Stimulated activated CD8-positive, alpha-beta memory T cell treated with anti-CD3 and anti-CD28 coated beads, Interleukin-4, amount 100 ng/mL, for 24 hours (primary cell): ENCODE results near the gene XPO1.
"Not testable (repeated sequence)": the region's sequence is repeated elsewhere in the genome, so short reads cannot be mapped to it uniquely, and the experiment has no call there.

ENCODE experiments used
- DNase-seq: peaks from one replicate; pipeline ENCODE4 v3.0.0-alpha.2; 2020; ENCODE audit warnings: low read depth

The XPO1 gene, protein sequence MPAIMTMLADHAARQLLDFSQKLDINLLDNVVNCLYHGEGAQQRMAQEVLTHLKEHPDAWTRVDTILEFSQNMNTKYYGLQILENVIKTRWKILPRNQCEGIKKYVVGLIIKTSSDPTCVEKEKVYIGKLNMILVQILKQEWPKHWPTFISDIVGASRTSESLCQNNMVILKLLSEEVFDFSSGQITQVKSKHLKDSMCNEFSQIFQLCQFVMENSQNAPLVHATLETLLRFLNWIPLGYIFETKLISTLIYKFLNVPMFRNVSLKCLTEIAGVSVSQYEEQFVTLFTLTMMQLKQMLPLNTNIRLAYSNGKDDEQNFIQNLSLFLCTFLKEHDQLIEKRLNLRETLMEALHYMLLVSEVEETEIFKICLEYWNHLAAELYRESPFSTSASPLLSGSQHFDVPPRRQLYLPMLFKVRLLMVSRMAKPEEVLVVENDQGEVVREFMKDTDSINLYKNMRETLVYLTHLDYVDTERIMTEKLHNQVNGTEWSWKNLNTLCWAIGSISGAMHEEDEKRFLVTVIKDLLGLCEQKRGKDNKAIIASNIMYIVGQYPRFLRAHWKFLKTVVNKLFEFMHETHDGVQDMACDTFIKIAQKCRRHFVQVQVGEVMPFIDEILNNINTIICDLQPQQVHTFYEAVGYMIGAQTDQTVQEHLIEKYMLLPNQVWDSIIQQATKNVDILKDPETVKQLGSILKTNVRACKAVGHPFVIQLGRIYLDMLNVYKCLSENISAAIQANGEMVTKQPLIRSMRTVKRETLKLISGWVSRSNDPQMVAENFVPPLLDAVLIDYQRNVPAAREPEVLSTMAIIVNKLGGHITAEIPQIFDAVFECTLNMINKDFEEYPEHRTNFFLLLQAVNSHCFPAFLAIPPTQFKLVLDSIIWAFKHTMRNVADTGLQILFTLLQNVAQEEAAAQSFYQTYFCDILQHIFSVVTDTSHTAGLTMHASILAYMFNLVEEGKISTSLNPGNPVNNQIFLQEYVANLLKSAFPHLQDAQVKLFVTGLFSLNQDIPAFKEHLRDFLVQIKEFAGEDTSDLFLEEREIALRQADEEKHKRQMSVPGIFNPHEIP (N-terminal part only)

DNA sequence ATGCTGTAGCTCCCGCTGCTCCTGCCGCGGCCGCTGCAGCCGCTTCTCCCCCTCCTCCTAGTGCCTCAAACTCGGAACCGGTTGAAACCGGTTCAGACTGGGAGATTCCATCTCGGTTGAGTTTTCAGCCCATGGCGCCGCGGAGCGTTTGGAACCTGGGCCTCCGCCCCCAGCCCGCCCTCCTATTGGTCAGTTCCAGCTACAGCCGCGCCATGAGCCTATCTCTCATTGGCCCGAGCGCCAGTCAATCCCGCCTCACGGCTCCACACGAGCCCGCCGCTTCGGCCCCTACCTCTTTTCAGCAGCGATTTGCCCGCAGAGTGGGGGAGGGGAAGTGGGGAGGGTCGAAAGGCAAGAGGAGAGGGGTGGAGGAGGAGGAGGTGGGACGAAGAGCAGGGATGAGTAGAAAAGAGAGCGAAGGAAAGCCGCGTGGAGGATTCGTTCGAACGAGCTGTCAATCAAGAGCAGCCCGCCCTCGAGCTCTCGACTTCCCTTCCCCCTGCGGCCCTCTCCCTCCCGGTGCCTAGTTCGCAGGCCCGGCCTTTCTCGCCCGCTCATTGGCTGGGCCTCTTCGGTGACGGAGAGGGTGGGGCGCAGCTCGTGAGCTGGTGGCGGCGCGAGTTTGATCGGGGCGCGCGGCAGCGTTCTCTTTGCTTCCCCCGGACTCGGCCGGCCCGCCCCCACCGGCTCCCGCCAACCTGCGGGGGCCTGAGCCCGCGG is at the start of gene XPO1:
XPO1 (minus strand) TSS at position 157 of the 720 bp plus-strand sequence. CDS start 4,459 bp downstream, outside the sequence.
- peak; percentile 99 for DNase-seq

DNA sequence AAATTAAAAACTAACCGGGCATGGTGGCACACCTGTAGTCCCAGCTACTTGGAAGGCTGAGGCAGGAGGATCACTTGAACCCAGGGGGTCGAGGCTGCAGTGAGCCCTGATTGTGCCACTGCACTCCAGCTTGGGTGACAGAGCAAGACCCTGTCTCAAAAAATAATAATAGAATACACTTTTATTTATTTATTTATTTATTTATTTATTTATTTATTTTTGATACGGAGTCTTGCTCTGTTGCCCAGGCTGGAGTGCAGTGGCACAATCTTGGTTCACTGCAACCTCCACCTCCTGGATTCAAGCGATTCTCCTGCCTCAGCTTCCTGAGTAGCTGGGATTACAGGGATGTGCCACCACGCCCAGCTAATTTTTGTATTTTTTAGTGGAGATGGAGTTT is 48.8 kb upstream of the XPO1 start:
- DNase-seq = not testable (repeated sequence)

DNA sequence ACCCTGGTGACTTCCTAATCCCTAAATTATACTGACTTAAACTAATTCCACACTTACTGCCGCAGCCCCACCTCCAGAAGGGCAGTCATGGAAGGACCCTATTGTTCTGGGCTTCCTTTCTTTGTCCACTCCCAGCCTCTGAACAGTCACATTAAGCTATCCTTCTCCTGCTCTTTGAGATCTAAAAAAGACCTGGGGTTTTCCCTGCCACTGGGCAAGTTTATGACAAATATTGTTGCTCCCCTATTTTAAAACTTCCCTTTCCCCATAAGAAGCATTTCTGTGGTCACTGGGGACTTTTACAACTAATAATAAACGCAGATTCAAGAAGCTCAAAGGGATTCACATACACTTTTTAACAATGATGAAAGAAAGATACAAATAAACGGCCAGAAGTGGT is 47.2 kb upstream of the XPO1 start:
- no peak for DNase-seq

DNA sequence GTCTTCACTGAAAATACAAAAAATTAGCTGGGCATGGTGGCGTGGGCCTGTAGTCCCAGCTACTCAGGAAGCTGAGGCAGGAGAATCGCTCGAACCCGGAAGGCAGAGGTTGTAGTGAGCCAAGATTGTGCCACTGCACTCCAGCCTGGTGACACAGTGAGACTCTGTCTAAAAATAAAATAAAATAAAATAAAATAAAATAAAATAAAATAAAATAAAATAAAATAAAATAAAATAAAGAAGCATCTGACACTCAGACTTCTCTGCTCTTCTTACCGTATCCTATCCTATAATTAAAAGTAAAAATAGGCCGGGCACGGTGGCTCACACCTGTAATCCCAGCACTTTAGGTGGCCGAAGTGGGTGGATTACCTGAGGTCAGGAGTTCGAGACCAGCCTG is 46.2 kb upstream of the XPO1 start:
- DNase-seq = not testable (repeated sequence)

DNA sequence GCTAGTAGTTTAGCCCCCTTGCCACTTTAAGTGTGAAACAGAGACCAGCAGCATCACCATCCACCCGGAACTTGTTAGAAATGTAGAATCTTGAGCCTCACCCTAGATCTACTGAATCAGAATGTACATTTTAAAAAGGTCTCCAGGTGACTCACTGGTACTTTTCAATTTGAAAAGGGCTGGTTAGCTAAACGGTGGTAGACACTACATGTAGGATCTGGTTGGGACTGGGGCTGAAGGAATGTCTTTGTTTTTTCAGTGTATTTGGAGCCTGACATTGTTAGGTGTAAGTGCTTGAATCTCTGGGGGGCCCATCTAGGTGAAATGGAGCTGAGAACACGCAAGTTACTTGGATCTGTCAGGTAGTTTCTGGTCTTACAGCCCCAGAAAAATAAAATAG is 44.0 kb upstream of the XPO1 start:
- no peak for DNase-seq

DNA sequence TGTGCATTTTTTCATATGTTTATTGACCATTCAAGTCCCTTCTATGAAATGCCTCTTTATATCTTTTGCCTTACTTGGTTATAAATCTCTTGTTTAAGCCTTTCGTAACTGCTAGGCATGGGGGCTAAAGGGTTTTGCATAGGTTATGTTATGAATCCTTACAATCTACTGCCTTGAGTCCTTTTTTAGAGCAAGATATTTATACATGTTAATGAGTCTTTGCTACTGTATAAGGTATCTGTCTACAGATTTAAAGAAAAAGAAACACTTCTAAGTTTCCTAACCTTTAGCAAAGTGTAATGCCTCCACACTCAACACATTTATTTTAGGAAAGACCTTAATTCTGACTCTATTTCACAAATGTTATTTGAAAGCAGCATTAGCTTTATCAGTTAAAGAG is 43.6 kb upstream of the XPO1 start:
- DNase-seq = no peak

DNA sequence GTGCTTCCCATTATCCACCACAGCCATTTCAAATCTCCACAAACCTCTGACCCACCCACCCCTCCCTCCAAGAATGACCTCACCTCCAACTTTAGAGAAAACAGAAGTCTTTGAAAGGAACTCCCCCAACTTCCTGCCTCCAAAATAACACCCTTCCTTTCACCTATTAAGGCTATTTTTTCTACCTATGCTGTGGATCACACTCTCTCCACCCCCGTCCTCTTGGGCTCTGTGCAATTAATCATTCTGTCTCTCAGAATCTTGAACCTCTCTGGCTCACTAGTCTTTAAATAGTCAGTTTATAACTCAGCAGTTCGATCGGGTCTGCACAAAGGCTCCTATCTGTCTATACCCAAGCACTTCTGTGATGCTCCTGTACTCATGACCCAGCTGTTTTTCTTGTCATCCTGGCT is 37.3 kb upstream of the XPO1 start:
- DNase-seq = no peak

DNA sequence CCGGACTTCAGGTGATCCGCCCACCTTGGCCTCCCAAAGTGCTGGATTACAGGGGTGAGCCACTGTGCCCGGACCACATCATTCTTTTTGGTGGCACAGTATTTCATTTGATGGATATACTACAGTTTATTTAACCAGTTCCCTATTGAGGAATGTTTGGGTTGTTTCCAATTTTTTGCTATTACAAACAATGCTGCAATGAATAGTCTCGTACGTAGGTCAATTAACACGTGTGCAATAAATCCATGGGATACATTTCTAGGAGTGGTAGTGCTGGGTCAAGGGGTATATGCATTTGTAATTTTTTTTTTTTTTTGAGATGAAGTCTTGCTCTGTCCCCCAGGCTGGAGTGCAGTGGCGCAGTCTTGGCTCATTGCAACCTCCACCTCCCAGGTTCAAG is 28.4 kb upstream of the XPO1 start:
- no peak for DNase-seq

DNA sequence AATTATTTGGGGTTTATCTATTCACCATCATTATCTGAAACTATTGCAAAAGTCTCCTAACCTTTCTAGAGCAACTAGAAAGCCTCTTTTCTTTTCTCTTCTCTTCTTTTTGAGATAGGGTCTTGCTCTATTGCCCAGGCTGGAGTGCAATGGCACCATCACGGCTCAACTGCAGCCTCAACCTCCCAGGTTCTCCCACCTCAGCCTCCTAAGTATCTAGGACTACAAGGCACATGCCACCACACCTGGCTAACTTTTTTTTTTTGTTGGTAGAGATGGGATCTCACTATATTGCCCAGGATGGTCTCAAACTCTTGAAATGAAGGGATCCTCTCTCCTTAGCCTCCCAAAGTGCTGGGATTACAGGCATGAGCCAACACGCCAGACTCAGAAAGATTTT is 24.5 kb upstream of the XPO1 start:
- DNase-seq = no peak

DNA sequence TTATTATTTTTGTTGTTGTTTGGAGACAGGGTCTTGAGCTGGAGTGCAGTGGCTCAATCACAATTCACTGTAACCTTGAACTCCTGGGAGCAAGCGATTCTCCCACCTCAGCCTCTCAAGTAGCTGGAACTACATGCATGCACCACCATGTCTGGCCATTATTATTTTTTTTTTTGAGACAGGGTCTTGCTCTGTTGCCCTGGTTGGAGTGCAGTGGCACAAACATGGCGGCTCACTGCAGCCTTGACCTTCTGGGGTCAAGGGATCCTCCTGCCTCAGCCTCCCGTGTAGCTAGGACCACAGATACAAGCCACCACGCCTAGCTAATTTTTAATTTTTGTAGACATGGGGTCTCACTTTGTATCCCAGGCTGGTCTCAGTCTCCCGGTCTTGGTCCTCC is 20.0 kb upstream of the XPO1 start:
- DNase-seq = no peak

DNA sequence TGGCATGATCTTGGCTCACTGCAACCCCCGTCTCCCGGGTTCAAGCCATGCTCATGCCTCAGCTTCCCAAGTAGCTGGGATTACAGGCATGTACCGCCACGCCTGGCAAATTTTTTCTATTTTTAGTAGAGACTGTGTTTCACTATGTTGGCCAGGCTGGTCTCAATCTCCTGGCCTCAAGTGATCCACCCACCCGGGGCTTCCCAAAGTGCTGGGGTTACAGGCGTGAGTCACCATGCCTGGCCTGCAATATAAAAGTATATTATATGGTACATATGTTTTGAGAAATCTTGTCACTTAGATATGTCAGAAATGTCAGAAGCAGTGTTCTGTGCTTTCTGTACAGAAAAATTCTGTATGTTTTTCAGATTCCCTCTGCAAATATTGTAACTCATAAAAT is 19.2 kb upstream of the XPO1 start:
- DNase-seq = no peak

DNA sequence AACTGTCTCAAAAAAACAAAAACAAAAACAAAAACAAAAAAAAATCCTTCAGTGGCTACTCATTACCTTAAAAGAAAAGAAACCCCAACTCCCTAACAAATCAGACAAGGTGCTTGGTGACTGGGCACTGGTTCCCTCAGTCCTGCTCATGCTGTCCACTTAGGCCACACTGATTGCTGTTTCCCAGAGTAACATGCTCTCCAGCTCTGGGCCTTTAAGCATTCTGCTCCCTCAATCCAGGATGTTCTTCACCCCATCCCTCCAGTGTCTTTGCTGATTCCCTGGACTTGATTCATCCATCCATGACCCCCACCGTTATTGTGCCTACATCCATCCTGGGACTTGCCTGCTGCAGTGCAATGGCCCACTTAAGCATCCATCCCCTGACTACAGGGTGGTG is 16.4 kb upstream of the XPO1 start:
- no peak for DNase-seq

DNA sequence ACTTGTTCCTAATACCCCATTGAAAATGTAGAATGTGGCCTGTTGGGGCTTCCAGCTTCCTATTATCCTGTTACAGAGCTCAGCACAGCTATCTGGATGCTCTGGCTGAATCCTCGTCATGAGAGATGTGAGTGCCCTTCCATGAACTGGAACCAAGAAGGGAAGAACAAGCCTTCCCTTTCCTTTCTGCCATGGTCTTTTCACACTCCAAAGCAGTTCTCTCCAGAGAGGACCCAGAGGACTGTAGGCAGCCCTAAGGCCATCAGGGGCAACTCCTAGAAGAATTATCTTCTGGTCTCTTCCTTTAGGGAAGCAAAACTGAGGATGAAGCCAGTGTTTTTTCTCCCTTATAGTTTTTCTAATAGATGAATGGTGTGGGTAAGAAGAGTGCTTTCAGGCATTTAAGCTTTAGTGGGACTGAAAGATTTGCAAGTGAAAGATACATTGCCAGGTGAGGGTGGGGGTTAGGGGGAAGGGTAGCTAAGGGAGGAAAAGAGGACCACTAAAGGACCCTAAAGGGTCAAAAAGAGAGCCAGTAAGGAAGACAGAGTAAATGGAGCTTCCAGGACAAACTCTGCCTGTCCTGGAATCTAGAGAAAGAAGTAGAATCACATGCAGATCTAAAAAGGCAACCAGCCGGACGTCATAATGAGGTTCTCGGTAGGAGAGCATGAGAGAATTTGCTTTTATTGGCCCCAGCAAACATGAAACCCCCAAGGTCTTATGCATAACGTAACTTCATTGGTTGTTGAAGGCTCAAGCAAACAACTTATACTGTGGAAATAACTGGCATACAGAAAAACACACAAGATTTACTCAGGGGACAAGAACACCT is 12.4 kb upstream of the XPO1 start:
- no peak for DNase-seq

DNA sequence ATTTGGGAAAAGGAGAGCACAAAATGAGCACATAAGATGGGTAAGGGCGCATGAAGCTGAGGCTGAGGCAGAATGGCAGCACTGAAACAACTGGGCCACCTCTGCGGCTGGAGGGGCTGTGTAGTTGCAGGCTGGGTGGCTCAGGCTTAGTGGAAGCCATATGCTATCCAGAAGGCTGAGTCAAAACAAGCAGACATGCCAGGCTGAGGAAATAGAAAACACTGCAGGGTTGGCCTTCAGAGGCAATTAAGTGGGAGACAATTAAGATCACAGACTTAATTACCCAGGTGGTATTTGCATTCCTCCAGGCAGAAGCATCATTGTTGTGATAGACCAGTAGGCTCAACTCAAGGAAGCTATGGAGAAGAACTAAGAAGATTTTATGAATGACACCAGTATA is 11.4 kb upstream of the XPO1 start:
- DNase-seq = no peak

DNA sequence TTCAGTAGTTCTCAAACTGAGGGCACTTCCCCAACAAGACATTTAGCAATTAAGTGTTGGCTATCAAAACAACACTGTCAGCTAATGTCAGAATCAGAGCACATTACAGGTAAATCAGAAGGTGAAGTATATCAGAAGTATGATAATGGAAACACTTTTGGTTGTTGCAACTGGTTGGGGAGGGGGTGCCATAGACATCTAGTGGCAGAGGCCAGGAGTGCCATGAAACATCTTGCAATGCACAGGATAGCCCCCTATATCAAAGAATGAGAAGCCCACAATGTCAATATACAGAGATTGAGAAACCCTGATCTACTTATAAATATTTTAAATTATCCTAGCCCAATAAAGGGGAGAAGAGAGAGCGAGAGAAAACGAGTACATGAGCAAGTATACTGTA is 4.9 kb upstream of the XPO1 start:
- no peak for DNase-seq

DNA sequence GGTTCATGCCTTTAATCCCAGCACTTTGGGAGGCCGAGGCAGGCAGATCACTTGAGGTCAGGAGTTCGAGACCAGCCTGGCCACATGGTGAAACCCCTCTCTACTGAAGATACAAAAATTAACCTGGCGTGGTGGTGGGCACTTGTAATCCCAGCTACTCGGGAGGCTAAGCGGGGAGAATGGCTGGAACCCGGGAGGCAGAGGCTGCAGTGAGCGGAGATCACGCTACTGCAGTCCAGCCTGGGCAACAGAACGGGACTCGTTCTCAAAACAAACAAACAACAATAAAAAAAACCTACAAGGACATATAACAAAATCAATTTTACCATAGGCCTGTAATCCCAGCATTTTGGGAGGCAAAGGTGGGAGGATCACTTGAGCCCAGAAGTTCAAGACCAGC is 2.0 kb upstream of the XPO1 start:
- not testable (repeated sequence) for DNase-seq

DNA sequence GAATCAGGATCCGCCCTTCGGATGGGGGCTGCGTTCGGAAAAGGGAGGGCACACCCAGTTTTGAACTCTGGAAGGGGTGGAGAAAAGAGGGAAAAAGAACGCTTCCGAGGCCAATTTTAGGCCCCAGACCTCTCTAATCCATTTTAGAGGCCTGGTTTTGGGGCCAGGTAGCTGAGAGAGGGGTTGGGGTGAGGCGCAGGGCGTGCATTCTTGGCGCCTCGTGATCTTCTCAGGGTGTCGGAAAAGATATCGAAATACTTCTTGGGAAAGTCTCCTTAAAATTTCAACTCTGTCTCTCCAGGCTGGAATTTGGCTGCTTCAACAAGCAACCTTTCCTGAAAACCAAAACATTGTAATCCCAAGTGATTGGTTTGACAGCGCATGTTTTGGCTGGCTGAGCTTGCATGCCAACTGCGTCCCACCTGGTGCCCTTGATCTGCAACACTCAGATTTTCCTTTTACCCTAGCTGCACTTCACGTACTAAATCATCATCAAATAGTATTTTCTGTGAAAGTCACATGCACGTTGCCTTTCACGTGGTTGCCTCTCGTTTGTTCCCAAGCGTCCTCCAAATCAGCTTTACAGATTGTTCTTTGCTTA is 864 bp upstream of the XPO1 start:
- peak; percentile 15 for DNase-seq

DNA sequence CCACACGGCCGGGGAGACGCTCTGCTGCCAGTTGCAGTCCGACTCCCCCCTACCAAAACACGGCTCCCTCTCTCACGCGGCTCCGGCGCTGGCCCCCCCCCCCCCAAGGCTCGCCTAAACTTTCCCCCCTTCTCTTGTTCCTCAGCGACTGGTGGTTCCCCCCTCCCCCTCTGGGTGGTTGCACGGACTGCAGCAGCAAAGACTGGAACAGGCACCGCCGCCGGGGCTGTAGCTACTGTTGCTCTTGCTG is 281 bp downstream of the XPO1 start:
- DNase-seq = no peak

DNA sequence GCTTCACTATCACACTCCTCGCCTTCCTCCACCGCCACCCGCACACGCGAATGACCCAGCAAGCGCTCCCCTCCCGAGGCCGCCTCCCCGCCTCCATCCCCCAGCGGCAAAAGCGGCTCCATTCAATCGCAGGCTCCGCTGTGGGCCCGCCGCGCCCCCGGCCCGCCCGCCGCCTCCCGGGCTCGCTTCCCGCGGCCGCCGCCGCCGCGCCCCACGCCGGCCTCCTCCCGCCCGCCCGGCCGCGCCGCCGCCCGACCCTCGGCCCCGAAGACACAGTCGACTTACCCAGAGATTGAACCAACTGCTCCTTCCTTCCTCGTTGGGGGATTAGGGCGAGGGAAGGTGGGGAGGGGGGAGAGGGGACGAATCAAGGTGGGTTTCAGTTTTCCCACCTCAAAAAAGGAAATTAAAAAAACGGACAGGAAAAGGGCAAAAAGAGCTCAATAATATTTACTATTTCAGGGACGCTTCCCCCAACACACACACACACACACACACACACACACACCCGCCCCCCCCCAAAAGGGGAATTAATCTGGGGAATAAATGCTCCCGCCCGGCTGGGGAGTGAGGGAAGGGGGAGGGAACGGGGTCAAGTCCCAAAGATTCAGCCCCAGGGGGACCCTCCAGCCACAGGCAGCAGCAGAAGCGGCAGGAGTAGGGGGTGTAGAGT is 743 bp downstream of the XPO1 start:
- DNase-seq = peak; percentile 27

DNA sequence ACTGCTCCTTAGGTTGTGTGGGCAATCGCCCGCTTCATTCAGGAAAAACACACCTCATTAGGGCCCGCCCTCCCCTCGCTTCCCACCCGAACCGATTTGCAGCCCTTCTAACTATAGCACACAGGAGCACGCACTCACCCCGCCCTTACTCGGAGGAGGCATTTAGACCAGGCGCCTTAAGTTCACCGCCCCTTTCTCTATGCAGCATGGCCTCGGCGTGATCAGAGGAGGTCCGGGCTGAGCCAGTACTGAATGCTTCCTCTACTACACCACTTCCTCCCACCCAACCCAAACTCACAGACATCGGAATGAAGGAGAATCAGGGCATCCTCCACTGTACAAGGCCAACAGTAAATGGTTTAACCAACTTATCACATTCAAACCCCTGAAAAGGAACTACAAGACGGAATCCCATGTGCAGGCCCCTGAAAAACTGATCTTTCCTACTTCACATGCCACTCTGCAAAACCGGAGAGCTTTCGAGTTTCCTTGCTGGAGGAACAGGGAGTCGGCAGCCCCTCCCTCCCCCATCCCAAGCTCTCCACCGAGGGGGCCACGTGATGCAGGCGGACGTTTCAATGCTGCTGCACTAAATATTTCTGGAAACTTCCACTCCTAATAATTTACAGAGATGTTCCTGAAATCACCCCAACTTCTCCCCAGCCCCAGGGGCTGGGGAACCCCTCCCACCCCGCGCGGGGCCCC is 1.4 kb downstream of the XPO1 start:
- peak; percentile 75 for DNase-seq
